ENCODE data around the gene TRAF3IP1.
"Not testable (repeated sequence)": the region's sequence is repeated elsewhere in the genome, so short reads cannot be mapped to it uniquely, and the experiment has no call there.

Gene TRAF3IP1

GRCh38 chr2:238310721-238311120 lies 9.6 kb upstream of the TRAF3IP1 start:
- not testable (repeated sequence) for DNase-seq

- no peak for DNase-seq
Observed at GRCh38 chr2:238313289-238313990, 6.9 kb upstream of the TRAF3IP1 start.

GRCh38 chr2:238313991-238314350 lies 6.3 kb upstream of the TRAF3IP1 start:
- no peak for DNase-seq

- no peak for DNase-seq
Observed at GRCh38 chr2:238314576-238314975, 5.7 kb upstream of the TRAF3IP1 start.

- DNase-seq, result no peak
Observed at GRCh38 chr2:238315031-238315595, 5.2 kb upstream of the TRAF3IP1 start.

GRCh38 chr2:238320648-238321281 lies 447 bp downstream of the TRAF3IP1 start:
- DNase-seq, result peak; percentile 27

- no peak for DNase-seq
Observed at GRCh38 chr2:238321467-238321866, 1.1 kb downstream of the TRAF3IP1 start.

- DNase-seq, result no peak
Observed at GRCh38 chr2:238322001-238322411, 1.7 kb downstream of the TRAF3IP1 start.

- DNase-seq, result not testable (repeated sequence)
Observed at GRCh38 chr2:238324248-238324647, 3.9 kb downstream of the TRAF3IP1 start.

GRCh38 chr2:238325694-238326093 lies 5.4 kb downstream of the TRAF3IP1 start:
- no peak for DNase-seq

GRCh38 chr2:238326801-238327365 lies 6.6 kb downstream of the TRAF3IP1 start:
- no peak for DNase-seq

GRCh38 chr2:238327751-238328150 lies 7.4 kb downstream of the TRAF3IP1 start:
- no peak for DNase-seq

GRCh38 chr2:238330391-238330790 lies 10.1 kb downstream of the TRAF3IP1 start:
- DNase-seq, result no peak

GRCh38 chr2:238331916-238332315 lies 11.6 kb downstream of the TRAF3IP1 start:
- no peak for DNase-seq

GRCh38 chr2:238334885-238335284 lies 14.6 kb downstream of the TRAF3IP1 start:
- DNase-seq, result no peak

- DNase-seq, result not testable (repeated sequence)
Observed at GRCh38 chr2:238335591-238335990, 15.3 kb downstream of the TRAF3IP1 start.

GRCh38 chr2:238336151-238336550 lies 15.8 kb downstream of the TRAF3IP1 start:
- DNase-seq, result no peak

- DNase-seq, result no peak
Observed at GRCh38 chr2:238336793-238337444, 16.6 kb downstream of the TRAF3IP1 start.

GRCh38 chr2:238337846-238338245 lies 17.5 kb downstream of the TRAF3IP1 start:
- DNase-seq, result no peak

- DNase-seq, result peak; percentile 21
Observed at GRCh38 chr2:238338710-238339394, 18.5 kb downstream of the TRAF3IP1 start.

GRCh38 chr2:238339395-238339780 lies 19.1 kb downstream of the TRAF3IP1 start:
- DNase-seq, result no peak

- DNase-seq, result peak; percentile 29
Observed at GRCh38 chr2:238339814-238340213, 19.5 kb downstream of the TRAF3IP1 start.

GRCh38 chr2:238341536-238341935 lies 21.2 kb downstream of the TRAF3IP1 start:
- no peak for DNase-seq

All from hematopoietic multipotent progenitor cell treated with erythropoietin and hydrocortisone succinate and interleukin-3 and kit ligand, for 4 days (in vitro differentiated cells).